KMS-11 (cell line): ENCODE results near the gene WWTR1.

Source experiments
- H2AFZ ChIP-seq: fragments of 200-600 bp; sonication (generic); 2 replicates; pipeline ENCODE4 v1.6.1; 2016; ENCODE audit warnings: antibody characterized with exemption, mixed run types, low read depth
- H3K27ac ChIP-seq: fragments of 200-600 bp; sonication (generic); 2 replicates; pipeline ENCODE4 v1.6.1; 2016; ENCODE audit warnings: mild to moderate bottlenecking, mixed run types
- H3K27me3 ChIP-seq: fragments of 200-600 bp; sonication (generic); 2 replicates; pipeline ENCODE4 v1.6.1; 2017; ENCODE audit warnings: mild to moderate bottlenecking, low read depth, mixed run types, moderate library complexity; ENCODE audit not compliant: insufficient read depth
- H3K36me3 ChIP-seq: fragments of 200-600 bp; sonication (generic); 2 replicates; pipeline ENCODE4 v1.6.1; 2017; ENCODE audit warnings: mild to moderate bottlenecking, mixed run types; ENCODE audit not compliant: insufficient read depth
- H3K4me1 ChIP-seq: fragments of 200-600 bp; sonication (generic); 2 replicates; pipeline ENCODE4 v1.6.1; 2016; ENCODE audit warnings: mild to moderate bottlenecking, low read depth, mixed run types; ENCODE audit not compliant: poor library complexity, severe bottlenecking
- H3K4me2 ChIP-seq: fragments of 200-600 bp; sonication (generic); 2 replicates; pipeline ENCODE4 v1.7.0; 2016; ENCODE audit warnings: mild to moderate bottlenecking, mixed run types
- H3K4me3 ChIP-seq: fragments of 200-600 bp; sonication (generic); IDR thresholded peaks from 2 replicates; pipeline ENCODE4 v1.6.1; 2017; ENCODE audit warnings: low read depth, low read length, mixed read lengths; ENCODE audit not compliant: insufficient read depth
- H3K79me2 ChIP-seq: fragments of 200-600 bp; sonication (generic); 2 replicates; pipeline ENCODE4 v1.6.1; 2016; ENCODE audit warnings: low read depth, mixed run types; ENCODE audit not compliant: insufficient read depth
- H3K9ac ChIP-seq: fragments of 200-600 bp; sonication (generic); 2 replicates; pipeline ENCODE4 v1.6.1; 2016; ENCODE audit warnings: mild to moderate bottlenecking, mixed run types
- H4K20me1 ChIP-seq: fragments of 200-600 bp; sonication (generic); 2 replicates; pipeline ENCODE4 v1.6.1; 2016; ENCODE audit warnings: mild to moderate bottlenecking, mixed run types; ENCODE audit not compliant: insufficient read depth
- CTCF ChIP-seq: fragments of 200-600 bp; sonication (generic); conservative IDR thresholded peaks from 2 replicates; pipeline ENCODE4 v1.6.1; 2017; ENCODE audit warnings: low read depth, mild to moderate bottlenecking, antibody characterized with exemption, low read length, moderate library complexity, mixed read lengths

Gene WWTR1

GRCh38 chr3:149604125-149604875 lies 53.5 kb downstream of the WWTR1 start:
- H4K20me1 ChIP-seq = no peaks in the 10 kb centered on the region
- H3K27me3 ChIP-seq = no peaks in the 10 kb centered on the region
- no peaks in the 10 kb centered on the region for H3K36me3 ChIP-seq
- no peak overlapping the region for H2AFZ ChIP-seq
- no peak overlapping the region for H3K27ac ChIP-seq
- H3K79me2 ChIP-seq = no peaks in the 10 kb centered on the region
- no peak overlapping the region for H3K9ac ChIP-seq
- H3K4me2 ChIP-seq = no peak overlapping the region
- no peaks in the 10 kb centered on the region for H3K4me1 ChIP-seq
- no peak for TF ChIP-seq CTCF
- H3K4me3 ChIP-seq = no peak overlapping the region

GRCh38 chr3:149603126-149604074 lies 54.4 kb downstream of the WWTR1 start:
- Histone ChIP-seq H4K20me1 (no peaks in the 10 kb centered on the region), H3K27ac (no peak overlapping the region), H2AFZ (no peak overlapping the region), H3K4me2 (no peak overlapping the region), H3K79me2 (no peaks in the 10 kb centered on the region), H3K9ac (no peak overlapping the region), H3K4me3 (no peak overlapping the region), H3K27me3 (no peaks in the 10 kb centered on the region), H3K36me3 (no peaks in the 10 kb centered on the region), H3K4me1 (no peaks in the 10 kb centered on the region)
- no peak for TF ChIP-seq CTCF

GRCh38 chr3:149600634-149601033 lies 57.2 kb downstream of the WWTR1 start:
- no peak for TF ChIP-seq CTCF
- Histone ChIP-seq H3K79me2 (no peaks in the 10 kb centered on the region), H3K9ac (no peak overlapping the region), H2AFZ (no peak overlapping the region), H3K27me3 (no peaks in the 10 kb centered on the region), H3K4me2 (no peak overlapping the region), H3K4me1 (no peaks in the 10 kb centered on the region), H3K36me3 (no peaks in the 10 kb centered on the region), H3K27ac (no peak overlapping the region), H3K4me3 (no peak overlapping the region), H4K20me1 (no peaks in the 10 kb centered on the region)

GRCh38 chr3:149599236-149599635 lies 58.6 kb downstream of the WWTR1 start:
- Histone ChIP-seq H4K20me1 (no peaks in the 10 kb centered on the region), H2AFZ (no peak overlapping the region), H3K27me3 (no peaks in the 10 kb centered on the region), H3K4me2 (no peak overlapping the region), H3K79me2 (no peaks in the 10 kb centered on the region), H3K4me1 (no peaks in the 10 kb centered on the region), H3K27ac (no peak overlapping the region), H3K9ac (no peak overlapping the region), H3K36me3 (no peaks in the 10 kb centered on the region), H3K4me3 (no peak overlapping the region)
- TF ChIP-seq CTCF = no peak
